ENCODE data around the gene KIF5A. TPM values are rescaled to one million over a fixed set of nuclear protein-coding genes. Genes with fewer than 3 reads are reported as not detected.

KIF5A gene
- total and polyA plus RNA-seq, 4 donors, result 0.05 to 0.34 (median 0.14) TPM

DNA sequence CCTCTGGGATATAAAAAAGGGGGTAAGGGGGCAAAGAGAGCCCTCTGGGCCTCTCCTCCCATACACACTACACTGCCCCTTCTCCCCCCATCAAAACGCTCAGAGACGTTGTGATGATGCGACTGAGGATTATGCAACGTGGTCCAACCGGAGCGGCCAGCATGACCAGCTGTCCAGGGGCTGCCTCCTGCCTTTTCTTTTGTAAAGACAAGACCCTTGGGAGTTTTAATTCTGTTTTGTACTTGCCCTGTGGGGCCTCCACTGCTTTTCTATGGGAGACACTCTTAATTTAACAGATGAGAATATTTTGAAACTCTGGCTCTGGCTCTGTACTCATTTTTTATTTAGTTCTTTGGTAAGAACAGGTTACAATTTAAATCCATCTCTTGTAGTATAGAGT is 20.0 kb upstream of the KIF5A start:
- DNase-seq (no peak), ATAC-seq (ENCODE audit: insufficient read depth, low FRiP score) (no peak)
- TF ChIP-seq, protein P1, sequence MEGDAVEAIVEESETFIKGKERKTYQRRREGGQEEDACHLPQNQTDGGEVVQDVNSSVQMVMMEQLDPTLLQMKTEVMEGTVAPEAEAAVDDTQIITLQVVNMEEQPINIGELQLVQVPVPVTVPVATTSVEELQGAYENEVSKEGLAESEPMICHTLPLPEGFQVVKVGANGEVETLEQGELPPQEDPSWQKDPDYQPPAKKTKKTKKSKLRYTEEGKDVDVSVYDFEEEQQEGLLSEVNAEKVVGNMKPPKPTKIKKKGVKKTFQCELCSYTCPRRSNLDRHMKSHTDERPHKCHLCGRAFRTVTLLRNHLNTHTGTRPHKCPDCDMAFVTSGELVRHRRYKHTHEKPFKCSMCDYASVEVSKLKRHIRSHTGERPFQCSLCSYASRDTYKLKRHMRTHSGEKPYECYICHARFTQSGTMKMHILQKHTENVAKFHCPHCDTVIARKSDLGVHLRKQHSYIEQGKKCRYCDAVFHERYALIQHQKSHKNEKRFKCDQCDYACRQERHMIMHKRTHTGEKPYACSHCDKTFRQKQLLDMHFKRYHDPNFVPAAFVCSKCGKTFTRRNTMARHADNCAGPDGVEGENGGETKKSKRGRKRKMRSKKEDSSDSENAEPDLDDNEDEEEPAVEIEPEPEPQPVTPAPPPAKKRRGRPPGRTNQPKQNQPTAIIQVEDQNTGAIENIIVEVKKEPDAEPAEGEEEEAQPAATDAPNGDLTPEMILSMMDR (IDR thresholded peaks at IDR 0.05; ENCODE audit: control extremely low read depth, extremely low read depth), result no peak
- WGBS, 2 donors, result 56 to 68% methylated on average over 6 of the region's 6 CpGs
- Histone ChIP-seq H3K4me3 (no peak overlapping the region), H3K4me1 (ENCODE audit: control insufficient read depth in 5 of 5, insufficient read depth in 5 of 5, low read length in 5 of 5) (peaks cover 0 to 2% (median 0%) of the 10 kb centered on the region in 5 donors), H3K27me3 (ENCODE audit: control insufficient read depth in 3 of 3, insufficient read depth in 3 of 3, low read length in 2 of 3) (no peaks in the 10 kb centered on the region), H3K9ac (ENCODE audit: insufficient read depth in 1 of 2, low read length in 2 of 2) (no peak overlapping the region), H3K27ac (ENCODE audit: low read depth in 1 of 2, low read length in 1 of 2) (no peak overlapping the region), H3K9me3 (ENCODE audit: control insufficient read depth in 4 of 4, insufficient read depth in 3 of 4, low read length in 3 of 4) (no peaks in the 10 kb centered on the region), H3K36me3 (ENCODE audit: control insufficient read depth in 4 of 4, insufficient read depth in 4 of 4, low read length in 4 of 4) (peaks cover 45 to 78% (median 52%) of the 10 kb centered on the region in 4 donors)

DNA sequence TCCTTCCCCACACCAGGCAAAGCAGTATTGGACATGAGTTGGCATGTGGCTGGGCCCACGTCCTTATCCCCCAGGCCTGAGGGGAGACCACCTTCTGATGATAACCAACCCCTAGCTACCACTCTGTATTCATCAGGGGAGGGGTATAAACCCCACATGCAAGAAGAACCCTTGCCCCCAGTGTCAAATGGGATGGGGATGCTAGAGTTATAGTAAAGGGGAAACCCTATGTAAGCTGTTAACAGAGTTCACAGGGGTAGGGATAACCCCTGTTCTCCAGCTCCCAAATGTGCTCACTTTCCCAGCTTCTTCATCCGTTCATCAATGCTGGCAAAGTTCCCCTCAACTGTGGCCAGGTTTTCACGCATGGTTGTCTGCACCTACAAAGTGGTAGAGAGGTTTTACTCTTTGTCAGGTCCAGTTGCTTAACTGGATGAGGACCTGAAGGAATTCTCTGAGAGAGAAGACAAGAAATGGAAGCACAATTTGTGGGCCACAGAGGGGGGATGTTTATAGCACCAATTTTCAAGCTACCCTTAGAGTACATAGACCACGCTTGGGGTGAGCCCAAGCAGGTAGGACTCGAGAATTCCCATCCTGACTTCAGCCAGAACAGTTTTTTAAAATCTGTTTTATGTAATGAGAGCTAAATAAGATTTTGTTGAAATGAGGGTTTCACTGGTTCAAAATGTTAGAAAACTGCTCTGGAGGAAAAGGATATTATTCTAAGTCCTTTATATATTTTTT is 19.3 kb upstream of the KIF5A start:
- Histone ChIP-seq H3K9me3 (ENCODE audit: control insufficient read depth in 4 of 4, insufficient read depth in 3 of 4, low read length in 3 of 4) (no peaks in the 10 kb centered on the region), H3K27ac (ENCODE audit: low read depth in 1 of 2, low read length in 1 of 2) (no peak overlapping the region), H3K9ac (ENCODE audit: insufficient read depth in 1 of 2, low read length in 2 of 2) (no peak overlapping the region), H3K36me3 (ENCODE audit: control insufficient read depth in 4 of 4, insufficient read depth in 4 of 4, low read length in 4 of 4) (peaks cover 42 to 77% (median 54%) of the 10 kb centered on the region in 4 donors), H3K4me1 (ENCODE audit: control insufficient read depth in 5 of 5, insufficient read depth in 5 of 5, low read length in 5 of 5) (no peaks in the 10 kb centered on the region), H3K27me3 (ENCODE audit: control insufficient read depth in 3 of 3, insufficient read depth in 3 of 3, low read length in 2 of 3) (no peaks in the 10 kb centered on the region), H3K4me3 (no peak overlapping the region)
- 89 to 94% methylated on average over 5 of the region's 5 CpGs for WGBS, 2 donors
- TF ChIP-seq, protein P1 (IDR thresholded peaks at IDR 0.05; ENCODE audit: control extremely low read depth, extremely low read depth), result no peak
- DNase-seq, result no peak
- no peak for ATAC-seq (ENCODE audit: insufficient read depth, low FRiP score)

DNA sequence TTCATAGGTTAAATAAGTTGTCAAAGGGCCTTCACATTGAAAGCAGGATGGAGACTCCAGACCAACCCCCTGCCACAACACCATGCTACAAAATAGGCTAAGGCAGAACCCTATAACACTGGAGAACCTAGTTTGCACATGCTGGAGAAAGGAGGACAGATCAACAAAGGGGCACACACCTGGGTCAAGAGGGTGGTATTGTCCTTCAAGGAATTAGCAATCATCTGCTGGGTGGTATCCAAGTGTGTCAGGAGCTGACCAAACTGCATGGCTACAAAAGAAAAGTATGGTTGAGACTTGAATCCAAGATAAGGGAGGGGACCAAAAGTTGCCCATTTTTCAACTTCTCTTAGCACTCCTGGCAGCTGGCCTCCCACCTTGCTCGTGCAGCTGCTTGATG is 18.0 kb upstream of the KIF5A start:
- Histone ChIP-seq H3K36me3 (ENCODE audit: control insufficient read depth in 4 of 4, insufficient read depth in 4 of 4, low read length in 4 of 4) (peaks cover 33 to 66% (median 55%) of the 10 kb centered on the region in 4 donors), H3K4me1 (ENCODE audit: control insufficient read depth in 5 of 5, insufficient read depth in 5 of 5, low read length in 5 of 5) (no peaks in the 10 kb centered on the region), H3K9me3 (ENCODE audit: control insufficient read depth in 4 of 4, insufficient read depth in 3 of 4, low read length in 3 of 4) (no peaks in the 10 kb centered on the region), H3K27ac (ENCODE audit: low read depth in 1 of 2, low read length in 1 of 2) (no peak overlapping the region), H3K4me3 (no peak overlapping the region), H3K27me3 (ENCODE audit: control insufficient read depth in 3 of 3, insufficient read depth in 3 of 3, low read length in 2 of 3) (no peaks in the 10 kb centered on the region), H3K9ac (ENCODE audit: insufficient read depth in 1 of 2, low read length in 2 of 2) (no peak overlapping the region)
- WGBS, 2 donors, result 87 to 94% methylated on average over 1 of the region's 1 CpG
- TF ChIP-seq, protein P1 (IDR thresholded peaks at IDR 0.05; ENCODE audit: control extremely low read depth, extremely low read depth), result no peak
- no peak for DNase-seq
- ATAC-seq (ENCODE audit: insufficient read depth, low FRiP score), result no peak

Data from lung (tissue), 12 donors.